HG03354 (cell line): Measurements from ENCODE around the gene OSBPL6.
"Not testable (repeated sequence)": the region's sequence is repeated elsewhere in the genome, so short reads cannot be mapped to it uniquely, and the experiment has no call there.

ENCODE experiments used
- ATAC-seq: cut with Tn5 transposase; IDR thresholded peaks from one replicate; pipeline ENCODE4 v1.9.1; 2021; ENCODE audit warnings: mild to moderate bottlenecking; ENCODE audit not compliant: unreplicated experiment, poor library complexity, severe bottlenecking

Gene OSBPL6

DNA sequence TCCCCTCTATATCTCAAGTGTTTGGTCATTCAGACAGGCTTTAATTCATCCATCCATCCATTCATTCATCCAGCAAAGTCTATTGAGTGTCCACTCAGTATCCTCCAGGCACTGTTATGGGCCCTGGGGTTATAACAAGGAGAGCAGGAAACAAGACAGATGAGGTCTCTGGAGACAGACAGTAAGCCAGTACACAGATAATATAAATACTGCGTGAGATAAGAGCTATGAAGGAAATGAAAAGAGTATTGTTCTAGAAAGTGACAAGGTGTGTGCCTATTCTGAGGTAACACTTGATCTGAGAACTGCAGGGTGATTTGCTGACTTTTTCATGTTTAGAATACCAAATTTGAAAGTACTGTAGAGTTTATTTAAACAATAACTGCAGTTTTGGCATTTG, 98.3 kb downstream of the OSBPL6 start:
- ATAC-seq, result no peak

DNA sequence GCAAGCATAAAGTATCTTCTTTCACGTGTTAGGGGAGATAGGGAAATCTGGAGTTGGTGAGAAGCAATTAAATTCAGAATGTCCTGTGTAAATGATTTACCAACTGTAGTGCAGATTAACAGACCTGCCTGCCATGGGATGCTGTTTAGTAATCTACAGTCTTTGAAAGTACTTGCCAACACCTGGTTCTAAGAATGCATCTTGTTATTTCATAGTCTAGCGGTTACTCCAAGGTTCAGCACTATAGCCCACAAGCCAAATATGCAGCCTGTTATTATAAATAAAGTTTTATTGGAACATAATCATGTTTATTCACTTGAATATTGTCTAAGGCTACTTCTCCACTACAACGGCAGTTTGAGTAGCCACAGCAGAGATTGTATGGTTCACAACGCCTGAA, 100.8 kb downstream of the OSBPL6 start:
- ATAC-seq, result no peak

DNA sequence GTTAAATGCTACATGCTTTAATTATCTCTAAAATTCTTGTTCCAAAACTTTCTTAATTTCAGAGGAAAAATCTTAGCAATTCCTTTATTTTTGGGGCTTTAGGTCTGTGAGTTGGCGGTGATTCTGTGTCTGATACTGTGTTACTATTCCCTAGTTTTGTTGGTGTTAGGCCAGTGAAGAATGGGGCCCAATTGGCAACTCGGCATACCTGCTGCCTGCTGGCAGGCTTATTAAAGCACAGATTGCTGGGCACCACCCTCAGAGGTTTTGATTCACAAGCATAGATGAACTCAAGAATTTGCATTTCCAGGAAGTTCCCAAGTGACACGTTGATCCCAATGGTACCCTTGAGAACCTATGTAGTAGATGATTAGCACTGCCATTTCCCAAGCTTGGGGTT, 101.6 kb downstream of the OSBPL6 start:
- ATAC-seq, result no peak

DNA sequence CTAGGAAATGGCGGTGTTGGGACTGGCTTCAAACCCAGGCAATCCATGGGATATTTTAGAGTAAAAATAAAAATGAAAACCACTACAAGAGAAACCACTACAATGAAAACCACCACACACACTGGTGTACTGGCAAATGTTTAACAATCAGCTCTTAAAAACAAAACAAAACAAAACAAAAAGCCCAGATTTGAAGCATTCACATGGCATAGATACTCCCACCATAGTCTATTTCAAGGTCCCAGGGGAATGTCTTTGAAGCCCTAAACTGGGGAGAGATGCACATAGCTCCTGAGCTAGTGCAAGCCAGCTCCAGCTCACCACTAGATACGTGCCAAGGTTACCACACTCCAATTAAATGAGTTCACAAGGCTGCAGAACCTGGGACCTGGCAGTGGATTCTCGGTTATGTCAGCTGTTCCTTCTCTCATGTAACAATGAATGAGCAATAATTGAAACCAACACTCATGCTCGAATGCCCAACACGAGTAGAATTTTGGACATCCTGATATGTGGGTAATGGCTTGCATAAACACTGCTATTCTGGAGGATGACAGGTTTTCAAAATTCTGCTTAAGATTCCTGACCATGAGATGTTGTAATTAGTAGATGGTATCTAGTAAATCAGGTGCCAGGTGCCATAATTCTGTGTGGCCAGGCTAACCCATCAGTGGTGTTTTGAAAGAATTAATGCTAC, 102.2 kb downstream of the OSBPL6 start:
- ATAC-seq, result no peak

DNA sequence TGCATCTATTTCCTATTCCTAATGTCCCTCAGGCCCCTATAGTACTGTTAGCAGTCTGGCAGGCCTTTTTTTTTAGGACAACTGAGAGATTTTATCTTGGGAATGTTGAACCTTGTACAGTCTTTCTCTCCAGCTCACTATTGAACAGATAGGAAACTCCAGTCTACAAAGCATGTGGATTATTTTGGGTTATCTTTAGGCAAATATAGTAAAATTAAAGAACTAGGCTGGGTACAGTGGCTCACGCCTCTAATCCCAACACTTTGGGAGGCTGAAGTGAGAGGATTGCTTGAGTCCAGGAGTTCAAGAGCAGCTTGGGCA, 102.7 kb downstream of the OSBPL6 start:
- no peak for ATAC-seq

DNA sequence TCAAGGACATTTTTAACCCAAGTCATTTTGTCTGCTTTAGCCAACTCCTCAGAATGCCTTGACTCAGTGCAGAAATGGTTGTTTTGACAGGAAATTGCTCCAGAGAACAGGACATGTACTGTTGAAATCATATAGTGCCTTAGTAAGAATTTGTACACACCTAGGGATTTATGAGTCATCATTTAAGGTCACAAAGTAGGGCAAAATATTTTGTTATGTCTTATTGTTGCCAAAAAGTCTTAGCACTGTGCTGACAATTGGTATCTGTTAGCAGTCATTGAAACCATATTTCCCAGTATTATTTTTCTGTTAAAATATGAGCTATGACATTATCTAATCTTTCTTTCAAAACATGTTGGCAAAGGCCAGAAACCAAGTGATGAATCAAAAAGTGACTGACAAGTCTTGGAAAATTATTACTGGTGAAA, 104.5 kb downstream of the OSBPL6 start:
- ATAC-seq, result no peak

DNA sequence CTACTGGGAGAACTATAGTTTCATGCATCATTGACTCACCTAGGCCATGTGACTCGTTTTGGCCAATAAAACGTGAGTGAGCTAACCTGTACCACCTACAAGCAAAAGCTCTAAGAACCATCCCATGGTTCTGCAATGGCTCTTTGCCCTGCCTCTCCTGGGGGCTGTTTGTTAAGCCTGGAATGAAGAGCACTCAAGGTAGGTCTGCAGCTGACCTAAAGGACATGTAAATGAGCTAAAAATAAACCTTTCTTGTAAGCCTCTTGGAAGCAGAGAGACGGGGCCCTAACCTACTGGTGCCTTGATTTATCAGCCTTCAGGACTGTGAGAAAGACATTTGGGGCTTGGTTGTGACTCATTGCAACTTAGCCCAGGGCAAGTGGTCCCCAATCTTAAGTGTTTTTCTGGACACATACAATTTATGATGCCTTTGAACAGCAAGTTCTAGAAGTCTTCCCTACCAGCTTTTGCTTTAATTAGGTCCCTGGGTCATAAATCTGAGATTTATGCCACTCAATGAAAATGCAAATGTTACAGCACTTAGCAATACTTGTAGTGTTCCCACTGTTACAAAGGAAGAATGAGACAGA, 107.4 kb downstream of the OSBPL6 start:
- ATAC-seq, result no peak

DNA sequence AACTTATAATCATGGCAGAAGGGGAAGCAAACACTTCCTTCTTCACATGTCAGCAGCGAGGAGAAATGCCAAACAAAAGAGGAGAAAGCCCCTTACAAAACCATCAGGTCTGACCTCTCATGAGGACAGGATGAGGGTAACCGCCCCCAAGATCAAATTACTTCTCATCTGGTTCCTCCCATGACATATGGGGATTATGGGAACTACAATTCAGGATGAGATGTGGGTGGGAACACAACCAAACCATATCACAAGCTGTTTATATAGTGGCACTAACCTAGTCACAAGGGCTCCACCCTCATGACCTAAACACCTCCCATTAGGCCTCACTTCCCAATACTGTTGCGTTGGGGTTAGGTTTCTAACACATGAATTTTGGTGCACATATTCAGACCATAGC, 110.0 kb downstream of the OSBPL6 start:
- ATAC-seq, result no peak

DNA sequence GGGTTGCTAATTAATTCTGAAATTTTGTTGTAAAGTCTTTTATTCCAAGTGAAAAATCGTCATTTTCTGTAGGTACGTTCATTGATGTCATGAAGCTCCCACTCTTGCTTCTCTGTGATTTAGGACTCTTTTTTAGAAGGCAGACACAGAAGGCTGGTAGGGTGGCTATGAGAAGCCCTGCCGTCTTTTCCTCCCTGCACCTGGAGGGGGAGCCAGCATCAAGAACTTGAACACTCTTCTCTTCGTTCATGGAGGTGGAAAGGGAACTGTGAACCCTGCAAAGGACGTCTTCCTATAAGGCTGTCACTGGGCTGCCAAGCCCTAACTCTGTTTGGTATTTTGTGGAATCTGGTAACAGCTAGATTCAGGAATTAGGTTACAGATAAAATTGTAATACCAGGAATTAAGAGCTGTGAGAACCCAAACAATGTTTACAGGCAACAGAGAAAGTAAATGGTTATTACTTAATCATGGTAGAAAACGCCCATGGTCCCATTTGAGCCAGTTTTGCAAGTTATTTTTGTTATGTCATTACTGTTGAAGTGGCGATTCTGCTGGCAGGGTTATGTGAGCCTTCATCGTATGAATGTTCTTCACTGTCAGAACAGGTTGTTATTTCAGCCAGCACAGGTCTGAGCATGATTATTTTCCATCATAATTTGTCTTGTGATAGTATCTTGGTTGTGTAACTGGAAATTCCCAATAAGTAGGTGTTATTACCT, 112.2 kb downstream of the OSBPL6 start:
- ATAC-seq, result peak; percentile 97

DNA sequence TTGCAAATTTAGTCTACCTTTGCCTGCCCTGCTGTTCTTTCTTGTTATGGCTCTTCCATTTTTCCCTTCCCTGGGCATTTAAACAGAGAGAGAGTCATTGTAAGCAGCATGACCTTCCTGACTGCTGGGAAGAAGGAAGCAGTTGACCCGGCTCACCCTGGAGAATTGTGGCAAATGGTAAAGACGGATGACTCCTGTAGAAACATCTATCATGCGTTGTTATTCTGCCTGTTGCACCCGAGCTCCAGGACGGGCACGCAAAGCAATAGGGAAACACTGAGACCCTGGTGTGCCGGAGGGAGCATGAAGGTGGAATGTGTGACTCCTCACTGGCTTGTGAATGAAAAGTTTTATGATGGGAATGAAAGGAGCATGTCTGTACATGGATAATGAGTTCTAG, 113.3 kb downstream of the OSBPL6 start:
- no peak for ATAC-seq

DNA sequence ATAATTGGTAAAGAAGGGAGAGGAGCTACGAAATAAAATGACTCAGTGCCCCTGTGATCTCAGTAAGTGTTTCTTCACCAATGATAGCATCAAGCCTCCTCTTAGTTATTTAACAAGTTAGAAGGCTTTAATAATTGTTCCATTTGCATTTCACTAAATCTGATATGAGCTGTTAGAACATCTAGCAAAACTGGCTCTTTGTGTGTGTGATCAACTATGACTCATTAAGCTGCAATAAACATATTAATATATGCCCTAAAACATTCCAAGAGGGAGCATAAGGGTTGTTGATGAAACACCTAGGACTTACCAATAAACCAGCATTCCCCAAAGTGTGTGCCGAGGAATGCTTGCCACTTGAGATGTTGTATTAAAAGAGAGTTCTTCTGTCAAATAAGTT, 115.2 kb downstream of the OSBPL6 start:
- ATAC-seq, result no peak

DNA sequence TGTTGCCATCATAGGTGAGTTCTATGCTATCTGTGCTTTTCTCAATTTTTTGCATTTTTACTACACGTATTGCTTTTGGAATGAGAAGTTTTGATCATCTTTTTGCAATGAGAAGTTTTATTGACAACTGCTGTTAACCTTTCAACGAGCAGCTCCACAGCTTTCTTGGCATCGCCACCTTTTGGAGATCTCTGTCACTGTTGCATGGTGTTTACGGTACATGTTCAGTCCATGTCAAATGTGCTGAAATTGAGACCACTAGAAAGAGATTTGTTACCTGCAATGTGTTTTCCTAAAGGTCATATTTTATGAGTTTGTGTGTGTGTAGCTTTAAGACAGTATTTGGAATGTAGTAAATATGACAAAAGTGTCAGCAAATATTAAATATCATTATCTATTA, 120.8 kb downstream of the OSBPL6 start:
- ATAC-seq, result no peak

DNA sequence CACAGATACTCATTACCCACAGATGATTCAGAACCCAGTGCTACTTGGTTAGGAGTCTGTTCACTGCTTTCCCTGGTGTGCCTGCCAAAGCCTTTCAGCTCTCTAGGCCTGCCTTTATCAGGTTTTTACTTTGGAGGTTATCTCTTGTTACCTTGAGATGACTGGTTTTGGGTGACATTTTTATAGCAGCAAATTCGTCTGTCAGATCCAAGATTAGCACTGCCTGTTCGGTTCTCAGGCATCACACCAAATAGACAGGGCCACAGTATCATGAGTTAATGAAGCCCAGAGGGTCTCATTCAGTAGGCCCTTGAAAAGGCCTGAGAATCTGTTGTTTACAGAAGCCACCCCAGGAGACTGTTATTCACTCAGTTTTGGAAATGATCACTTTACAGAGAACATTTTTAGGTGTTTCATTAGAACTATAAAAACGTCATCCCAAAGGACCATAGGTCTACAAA, 121.2 kb downstream of the OSBPL6 start:
- ATAC-seq, result no peak

DNA sequence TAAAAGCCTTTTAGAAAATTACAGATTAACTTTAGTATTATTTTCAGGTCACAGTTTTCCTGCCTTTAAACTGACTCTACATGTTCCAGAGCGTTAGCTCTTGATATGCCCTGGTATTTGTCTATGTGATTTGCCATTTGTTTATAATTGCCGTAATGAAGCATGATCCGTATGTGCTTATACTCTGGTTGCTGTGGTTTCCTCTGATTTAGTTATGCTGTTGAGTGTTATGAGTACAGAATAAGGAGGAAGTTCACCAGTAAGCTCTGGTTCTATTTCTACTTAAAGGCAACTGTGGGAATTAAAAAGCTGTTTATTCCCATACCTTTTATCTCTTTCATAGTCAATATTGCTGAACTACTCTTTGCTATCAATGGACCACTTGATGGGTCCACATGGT, 123.5 kb downstream of the OSBPL6 start:
- ATAC-seq, result no peak

DNA sequence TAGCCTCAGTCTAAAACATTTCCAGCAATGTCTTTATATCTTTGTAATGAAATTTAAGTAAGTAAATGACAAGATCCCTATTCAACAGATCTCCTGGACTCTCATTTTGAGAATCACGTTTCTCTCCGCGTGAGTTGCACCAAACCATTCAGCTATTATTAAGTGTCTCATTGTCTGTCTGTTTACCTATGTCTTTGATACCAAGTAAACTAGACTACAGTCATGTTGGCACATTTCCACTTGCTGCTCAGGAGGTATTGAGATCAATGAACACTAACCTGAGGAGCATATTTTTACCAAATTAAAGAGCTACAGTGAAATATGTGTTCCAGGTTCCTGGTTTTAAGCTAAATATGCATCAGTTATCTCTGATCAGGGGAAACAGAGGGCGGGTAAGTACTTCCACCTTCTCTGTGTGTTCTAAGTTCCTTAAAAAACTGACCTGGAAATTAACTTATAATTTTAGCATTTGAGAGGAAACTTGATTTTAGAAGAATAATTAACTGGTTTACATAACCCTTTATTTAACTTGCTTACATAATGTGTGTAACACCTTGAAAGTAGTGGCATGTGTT, 125.8 kb downstream of the OSBPL6 start:
- ATAC-seq, result no peak

DNA sequence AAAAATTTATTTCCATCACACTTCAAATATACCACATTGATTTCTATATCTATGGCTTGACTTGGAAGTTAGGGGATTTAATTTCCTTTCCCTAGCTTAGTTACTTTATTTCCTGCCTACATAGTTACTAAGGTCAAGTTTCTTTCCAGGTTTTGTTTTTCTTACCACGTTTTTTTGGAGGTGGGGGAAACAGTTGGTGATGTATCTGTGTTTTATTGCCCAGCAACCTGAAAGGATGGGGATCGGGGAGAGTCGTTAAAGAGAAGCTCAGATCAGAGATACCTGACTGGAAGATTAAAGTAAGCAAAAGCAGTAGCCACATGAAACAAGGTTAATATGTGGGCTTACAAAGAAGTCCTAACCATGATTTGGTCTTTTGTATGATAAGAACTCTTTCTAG, 127.8 kb downstream of the OSBPL6 start:
- no peak for ATAC-seq

DNA sequence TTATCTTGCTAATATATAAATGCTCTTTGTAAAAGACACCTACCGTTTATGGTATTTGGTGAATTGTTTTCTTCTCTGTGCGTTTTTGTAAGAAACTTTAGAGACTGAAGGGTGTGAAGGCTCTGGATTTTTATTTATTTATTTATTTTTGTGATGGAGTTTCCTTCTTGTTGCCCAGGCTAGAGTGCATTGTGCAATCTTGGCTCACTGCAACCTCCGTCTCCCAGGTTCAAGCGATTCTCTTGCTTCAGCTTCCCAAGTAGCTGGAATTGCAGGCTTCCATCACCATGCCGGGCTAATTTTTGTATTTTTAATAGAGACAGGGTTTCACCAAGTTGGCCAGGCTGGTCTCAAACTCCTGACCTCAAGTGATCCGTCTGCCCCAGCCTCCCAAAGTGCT, 129.0 kb downstream of the OSBPL6 start:
- not testable (repeated sequence) for ATAC-seq

DNA sequence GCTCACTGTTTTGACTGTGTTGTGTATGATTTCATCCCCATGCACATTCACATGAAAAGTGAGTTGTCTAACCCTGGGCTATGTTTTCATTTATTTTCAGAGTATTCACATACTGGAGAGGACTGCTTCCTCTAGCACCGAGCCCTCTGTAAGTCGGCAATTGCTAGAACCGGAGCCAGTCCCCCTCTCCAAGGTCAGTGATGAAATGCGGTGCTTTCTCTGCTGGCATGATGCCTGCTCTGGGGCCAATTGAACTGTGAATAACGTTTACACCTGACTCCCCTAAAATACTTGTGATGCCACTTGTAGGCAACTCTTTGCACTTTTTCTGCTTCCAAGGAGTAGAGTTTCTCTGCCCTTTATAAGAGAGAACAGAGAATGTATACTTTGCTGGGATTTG, 129.8 kb downstream of the OSBPL6 start:
- no peak for ATAC-seq

DNA sequence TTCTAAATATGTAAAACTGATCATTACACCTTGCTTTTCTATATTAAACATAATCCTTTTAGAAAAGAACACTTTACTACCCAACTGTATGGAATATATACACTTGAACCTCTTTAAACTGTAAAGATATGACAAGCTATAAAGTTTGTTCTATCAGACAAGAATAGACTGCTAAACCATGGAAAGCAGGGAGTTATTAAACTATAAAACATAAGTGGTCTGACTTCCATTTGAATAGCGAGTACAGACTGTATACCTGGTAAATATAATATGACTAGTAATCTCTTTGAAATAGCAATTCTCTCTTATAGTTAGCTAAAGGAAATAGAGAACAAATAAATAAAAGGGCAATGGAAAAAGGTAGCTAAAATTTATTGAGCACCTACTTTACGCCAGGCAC, 131.0 kb downstream of the OSBPL6 start:
- ATAC-seq, result no peak

DNA sequence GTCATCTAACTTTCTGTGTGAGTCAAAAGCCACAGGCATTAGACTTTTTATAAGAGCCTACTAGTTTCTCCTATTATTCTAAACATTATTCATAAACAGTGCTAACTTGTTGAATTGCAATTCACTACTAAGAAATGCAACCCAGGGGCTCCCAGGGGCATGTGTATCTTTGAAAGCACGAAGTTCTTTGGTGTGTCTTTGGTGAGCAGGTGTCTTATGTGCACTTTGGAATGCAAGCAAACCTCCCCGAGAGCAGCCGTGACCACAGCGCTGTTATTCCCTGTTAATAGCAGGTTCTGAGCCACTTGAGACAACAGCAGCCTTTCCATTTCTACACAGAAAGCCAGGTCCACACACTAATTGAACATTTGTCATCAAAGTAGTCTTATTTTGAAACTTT, 133.2 kb downstream of the OSBPL6 start:
- ATAC-seq, result no peak

DNA sequence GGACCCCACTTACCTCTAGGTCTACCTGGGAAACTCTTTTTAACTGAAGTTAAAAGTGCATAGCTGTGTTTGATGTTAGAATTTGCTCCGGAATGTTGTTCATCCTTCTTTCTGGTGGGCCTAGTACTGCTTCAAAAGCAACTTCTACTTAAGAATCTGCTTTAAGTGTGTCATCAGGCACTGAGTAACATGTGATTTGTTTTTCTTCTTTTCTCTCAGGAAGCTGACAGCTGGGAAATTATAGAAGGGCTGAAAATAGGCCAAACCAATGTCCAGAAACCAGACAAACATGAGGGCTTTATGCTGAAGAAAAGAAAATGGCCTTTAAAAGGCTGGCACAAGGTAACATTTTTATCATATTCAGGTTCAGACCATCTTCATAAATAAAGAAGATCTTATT, 133.7 kb downstream of the OSBPL6 start:
- ATAC-seq, result no peak
